ENCODE data around the gene STIM1. TPM values are rescaled to one million over a fixed set of nuclear protein-coding genes. Genes with fewer than 3 reads are reported as not detected.
"Not testable (repeated sequence)": the region's sequence is repeated elsewhere in the genome, so short reads cannot be mapped to it uniquely, and the experiment has no call there.

STIM1 gene
- total RNA-seq = 15.7 and 26.6 TPM in 2 replicates

- DNase-seq (ENCODE audit: low read depth in 2 of 2) = peak; percentile 86 to 95
Observed at GRCh38 chr11:3854977-3855807, at the start of gene STIM1. TSS of gene STIM1 (plus strand) at chr11:3855664. CDS start at chr11:3856271, 607 bp downstream.

DNA sequence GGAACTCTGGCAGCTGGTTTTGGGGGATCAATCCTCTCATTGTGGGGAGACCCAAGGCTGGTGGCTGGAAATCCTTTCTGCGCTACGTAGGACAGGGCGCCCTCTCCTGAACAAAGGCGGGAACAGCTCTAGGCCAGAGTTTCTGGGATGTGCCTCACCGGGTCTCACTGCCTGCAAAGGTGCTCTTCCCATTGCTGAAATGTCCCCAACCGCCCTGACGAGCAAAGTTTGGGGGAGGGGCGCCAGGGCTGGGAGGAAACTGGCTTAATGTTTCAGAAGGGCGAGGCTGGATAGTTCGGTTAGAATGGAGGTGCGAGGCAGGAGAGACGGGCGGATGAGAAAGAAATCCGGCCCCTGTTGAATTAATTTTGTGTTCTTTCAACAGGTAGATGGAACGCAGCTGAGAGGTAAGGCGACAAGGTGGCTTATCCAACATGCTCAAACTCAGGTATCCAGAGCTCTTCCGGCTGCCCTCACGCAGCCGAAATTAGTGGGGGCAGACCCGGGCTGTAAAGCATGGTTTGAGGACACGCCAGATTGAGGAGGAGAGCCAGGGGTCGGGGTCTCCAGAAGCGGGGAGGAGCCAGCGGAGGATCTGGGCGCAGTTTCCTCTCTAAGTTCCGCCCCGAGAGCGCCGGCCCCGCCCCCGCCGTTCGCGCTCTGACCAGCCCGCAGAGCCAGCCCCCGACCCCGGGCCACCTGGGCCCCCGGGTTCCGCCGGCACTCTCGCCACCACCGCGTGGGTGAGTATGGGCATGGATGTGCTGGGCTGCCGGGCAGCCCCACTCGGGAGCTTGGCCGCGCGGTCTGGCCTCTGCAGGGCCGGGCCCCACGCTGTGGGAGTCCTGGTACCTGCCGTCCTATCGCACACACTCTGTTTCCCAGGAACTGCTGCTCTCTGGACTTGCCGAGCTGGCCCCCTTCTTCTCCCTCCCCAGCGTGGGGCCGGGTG lies 47.3 kb upstream of the STIM1 start, which contains the start of gene PGAP2:
PGAP2 (plus strand) TSS at position 652 of the 952 bp plus-strand sequence. CDS start 2,700 bp downstream, outside the sequence.
- DNase-seq (ENCODE audit: low read depth in 2 of 2) = peak in 1 of 2 donors; percentile 55

GRCh38 chr11:3808861-3809623 lies 46.4 kb upstream of the STIM1 start:
- DNase-seq (ENCODE audit: low read depth in 2 of 2) = peak; percentile 22 to 67

DNA sequence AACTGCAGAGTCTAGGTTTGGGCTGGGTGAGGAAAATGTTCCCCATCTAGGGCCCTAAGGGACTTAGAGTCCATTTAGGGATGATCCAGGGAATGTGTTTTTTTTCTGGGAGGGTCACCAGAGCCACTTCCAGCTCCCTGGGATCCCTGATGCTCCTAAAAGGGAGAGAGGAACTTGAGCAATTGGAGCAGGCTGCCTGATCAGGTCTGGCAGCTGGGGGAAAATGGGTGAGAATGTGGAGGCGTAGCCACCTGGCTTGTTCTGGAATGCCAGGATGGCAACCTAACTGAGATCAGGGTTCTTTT lies 45.9 kb upstream of the STIM1 start:
- DNase-seq (ENCODE audit: low read depth in 2 of 2) = no peak

DNA sequence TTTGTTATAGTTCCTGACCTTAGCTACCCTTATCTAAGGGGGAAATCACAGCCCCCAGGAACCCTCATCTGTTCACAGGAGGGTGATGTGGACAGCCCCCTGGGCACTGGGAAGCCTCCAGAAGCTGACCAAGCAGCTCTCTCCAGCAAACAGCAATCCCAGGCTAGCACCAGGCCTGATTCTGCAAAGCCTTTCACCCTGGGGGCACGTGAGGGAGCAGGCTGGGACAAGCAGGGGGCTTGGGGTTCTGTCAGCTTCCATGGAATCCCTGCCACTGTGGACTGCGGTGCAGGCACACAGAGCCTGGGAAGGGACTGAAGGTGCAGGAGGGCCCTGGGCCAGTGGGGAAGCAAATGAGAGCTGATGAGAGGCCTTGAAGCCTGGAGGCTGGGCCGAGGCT lies 45.0 kb upstream of the STIM1 start:
- DNase-seq (ENCODE audit: low read depth in 2 of 2) = no peak

- DNase-seq (ENCODE audit: low read depth in 2 of 2) = no peak
Observed at GRCh38 chr11:3810951-3811350, 44.5 kb upstream of the STIM1 start.

- DNase-seq (ENCODE audit: low read depth in 2 of 2) = not testable (repeated sequence)
Observed at GRCh38 chr11:3814832-3815231, 40.6 kb upstream of the STIM1 start.

GRCh38 chr11:3815845-3816244 lies 39.6 kb upstream of the STIM1 start:
- DNase-seq (ENCODE audit: low read depth in 2 of 2) = no peak

DNA sequence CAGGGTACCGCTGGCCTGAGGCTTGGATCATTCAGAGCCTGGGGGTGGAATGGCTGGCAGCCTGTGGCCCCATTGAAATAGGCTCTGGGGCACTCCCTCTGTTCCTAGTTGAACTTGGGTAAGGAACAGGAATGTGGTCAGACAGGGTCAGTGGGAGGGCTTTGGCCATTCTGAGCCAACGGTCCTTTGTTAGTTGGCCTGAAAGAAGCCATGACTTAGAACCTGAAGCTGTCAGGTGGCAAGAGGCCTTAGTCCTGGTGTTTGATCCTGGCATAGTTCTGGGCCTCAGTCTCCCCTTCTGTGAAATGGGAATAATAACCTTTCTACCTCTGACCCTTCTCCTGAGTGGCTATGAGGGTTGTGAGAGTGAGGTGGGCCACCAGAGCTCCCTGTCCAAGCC lies 38.8 kb upstream of the STIM1 start:
- DNase-seq (ENCODE audit: low read depth in 2 of 2) = no peak

DNA sequence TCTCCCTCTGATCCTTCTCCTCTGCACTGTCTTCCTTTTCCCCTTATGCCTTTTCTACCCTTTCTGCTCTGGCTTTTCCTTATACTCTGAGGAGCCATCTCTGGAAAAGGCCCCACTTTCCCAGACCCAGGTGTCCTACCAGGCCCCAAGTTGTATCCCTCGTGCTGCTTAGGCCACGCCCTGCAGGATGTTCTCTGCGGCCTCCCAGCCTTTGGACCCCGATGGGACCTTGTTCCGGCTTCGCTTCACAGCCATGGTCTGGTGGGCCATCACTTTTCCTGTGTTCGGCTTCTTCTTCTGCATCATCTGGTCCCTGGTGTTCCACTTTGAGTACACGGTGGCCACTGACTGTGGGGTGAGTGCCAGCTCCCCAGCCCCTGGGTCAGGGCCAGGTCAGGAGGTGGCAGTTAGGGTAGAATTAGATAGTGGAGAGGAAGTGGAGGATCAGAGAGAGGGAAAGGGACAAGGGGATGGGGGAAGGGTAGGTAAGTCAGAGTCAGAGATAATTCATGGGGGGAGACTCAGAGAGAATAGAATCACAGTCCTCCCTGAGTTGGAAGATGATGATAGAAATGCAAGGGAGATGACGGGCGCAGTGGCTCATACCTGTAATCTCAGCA lies 38.2 kb upstream of the STIM1 start:
- no peak for DNase-seq (ENCODE audit: low read depth in 2 of 2)

GRCh38 chr11:3820971-3821370 lies 34.5 kb upstream of the STIM1 start:
- no peak for DNase-seq (ENCODE audit: low read depth in 2 of 2)

DNA sequence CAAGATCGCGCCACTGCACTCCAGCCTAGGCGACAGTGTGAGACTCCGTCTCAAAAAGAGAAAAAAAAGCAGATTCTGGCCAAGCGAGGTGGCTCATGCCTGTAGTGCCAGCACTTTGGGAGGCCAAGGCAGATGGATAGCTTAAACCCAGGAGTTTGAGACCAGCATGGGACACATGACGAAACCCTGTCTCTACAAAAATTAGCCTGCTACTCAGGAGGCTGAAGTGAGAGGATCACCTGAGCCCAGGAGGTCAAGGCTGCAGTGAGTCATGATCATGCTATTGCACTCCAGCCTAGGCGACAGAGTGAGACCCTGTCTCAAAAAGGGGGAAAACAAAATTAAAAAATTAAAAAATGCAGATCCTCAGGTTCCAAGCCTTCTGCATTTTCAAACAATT lies 33.2 kb upstream of the STIM1 start:
- DNase-seq (ENCODE audit: low read depth in 2 of 2) = no peak

GRCh38 chr11:3823303-3823702 lies 32.2 kb upstream of the STIM1 start:
- DNase-seq (ENCODE audit: low read depth in 2 of 2) = no peak

DNA sequence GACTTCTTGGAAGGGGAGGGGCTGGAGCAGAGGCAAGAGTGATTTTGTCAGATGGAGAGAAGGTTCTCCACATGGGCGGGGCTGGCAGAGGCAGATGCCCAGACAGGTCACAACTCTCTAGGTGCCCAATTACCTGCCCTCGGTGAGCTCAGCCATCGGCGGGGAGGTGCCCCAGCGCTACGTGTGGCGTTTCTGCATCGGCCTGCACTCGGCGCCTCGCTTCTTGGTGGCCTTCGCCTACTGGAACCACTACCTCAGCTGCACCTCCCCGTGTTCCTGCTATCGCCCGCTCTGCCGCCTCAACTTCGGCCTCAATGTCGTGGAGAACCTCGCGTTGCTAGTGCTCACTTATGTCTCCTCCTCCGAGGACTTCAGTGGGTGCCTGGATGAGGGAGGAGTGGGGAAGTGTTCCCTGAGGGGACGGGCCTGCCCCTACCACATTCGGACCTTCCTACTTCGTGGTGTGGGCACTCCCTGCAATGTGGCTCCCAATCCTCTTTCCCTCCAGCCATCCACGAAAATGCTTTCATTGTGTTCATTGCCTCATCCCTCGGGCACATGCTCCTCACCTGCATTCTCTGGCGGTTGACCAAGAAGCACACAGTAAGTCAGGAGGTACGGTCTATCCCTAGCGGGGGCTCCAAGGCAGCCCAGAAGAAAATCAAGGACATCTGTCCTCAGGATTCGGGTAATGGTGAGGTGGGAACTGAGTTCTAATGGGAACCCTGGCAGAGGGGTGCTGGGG lies 31.5 kb upstream of the STIM1 start:
- no peak for DNase-seq (ENCODE audit: low read depth in 2 of 2)

DNA sequence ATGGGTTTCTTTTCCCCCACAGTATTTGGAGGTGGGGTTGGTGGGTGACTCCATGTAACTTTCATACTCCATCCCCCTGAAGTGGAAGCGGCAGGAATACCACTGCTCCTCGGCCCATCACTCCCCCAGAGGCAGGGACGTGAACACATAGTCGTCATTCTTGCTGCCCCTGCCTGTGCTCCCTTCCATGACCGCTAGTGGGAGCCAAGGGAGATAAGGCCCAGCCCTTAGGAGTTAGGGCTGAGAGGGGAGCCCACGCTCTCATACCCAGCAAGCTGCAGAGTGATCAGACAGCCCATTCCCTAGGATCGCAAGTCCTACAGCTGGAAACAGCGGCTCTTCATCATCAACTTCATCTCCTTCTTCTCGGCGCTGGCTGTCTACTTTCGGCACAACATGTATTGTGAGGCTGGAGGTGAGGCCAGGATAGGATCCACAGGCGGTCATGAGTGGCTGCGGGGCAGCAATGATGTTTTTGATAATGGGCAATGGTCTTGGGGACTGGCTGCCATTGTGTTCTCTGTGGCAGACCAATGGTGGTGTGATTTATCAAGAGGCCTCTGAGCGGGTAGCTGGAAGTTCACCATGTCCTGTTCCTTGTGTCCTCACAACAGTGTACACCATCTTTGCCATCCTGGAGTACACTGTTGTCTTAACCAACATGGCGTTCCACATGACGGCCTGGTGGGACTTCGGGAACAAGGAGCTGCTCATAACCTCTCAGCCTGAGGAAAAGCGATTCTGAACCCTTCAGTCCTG lies 30.6 kb upstream of the STIM1 start:
- DNase-seq (ENCODE audit: low read depth in 2 of 2) = peak in 1 of 2 donors; percentile 61

DNA sequence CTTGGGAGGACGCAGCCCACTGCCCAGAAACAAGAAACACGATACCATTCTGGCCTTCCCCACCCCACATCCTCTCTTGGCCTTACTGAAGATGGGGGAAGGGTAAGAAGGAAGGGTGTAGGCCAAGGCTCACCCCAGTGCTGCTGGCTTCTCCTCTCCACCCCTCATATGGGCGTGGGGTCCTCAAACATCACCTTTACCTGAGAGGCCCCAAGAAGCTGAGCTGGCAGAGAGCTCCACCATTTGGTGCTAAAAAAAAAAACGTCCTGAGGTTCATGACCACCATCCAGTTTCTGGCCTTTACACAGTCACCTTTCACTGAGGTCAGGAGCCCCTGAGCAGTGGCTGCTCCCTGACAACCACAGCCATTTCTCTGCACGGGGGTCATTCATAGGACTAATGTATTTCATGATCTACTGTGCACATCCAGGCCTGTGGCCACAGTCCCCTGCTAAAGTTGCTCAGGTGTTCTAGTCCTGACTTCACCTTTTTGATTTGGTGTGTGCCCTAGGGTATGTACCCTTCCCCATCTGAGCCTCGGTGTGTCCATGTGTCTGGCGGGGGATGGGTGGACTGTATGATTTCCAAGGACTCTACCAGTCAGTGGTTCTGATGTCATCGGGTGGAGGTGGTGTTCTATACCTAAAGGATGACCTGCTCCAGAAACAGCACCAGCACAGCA lies 29.9 kb upstream of the STIM1 start:
- DNase-seq (ENCODE audit: low read depth in 2 of 2) = no peak

- DNase-seq (ENCODE audit: low read depth in 2 of 2) = no peak
Observed at GRCh38 chr11:3826721-3827120, 28.7 kb upstream of the STIM1 start.

DNA sequence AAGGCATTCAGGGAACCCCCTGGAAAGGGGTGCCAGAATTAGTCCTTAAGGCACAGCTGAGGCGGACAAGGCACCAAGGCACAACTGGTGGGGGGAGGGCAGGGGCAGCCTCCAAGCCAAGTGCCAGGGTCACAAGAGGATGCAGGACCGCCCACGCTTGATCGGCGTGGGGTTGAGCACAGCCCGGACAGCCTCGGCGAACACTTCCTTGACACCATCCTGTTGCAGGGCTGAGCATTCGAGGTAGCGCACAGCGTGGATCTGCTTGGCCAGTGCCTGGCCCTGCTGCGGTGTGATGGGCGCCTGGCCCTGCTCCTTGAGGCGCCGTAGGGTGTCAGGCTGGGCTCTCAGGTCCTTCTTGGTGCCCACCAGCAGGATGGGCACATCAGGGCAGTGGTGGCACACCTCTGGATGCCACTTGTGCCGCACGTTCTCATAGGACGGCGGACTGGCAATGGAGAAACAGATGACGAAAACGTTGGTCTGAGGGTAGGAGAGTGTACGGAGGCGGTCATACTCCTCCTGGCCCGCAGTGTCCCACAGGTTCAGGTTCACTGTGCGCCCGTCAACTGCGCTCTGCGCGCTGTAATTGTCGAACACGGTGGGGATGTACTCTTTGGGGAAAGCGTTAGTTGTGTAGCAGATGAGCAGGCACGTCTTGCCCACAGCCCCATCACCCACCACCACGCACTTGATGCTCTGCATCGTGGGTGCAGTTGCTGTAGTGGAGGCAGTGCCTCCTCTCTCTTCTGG lies 27.9 kb upstream of the STIM1 start:
- no peak for DNase-seq (ENCODE audit: low read depth in 2 of 2)

All from dermis microvascular lymphatic vessel endothelial cell (primary cell).